GM12875 (cell line): Measurements from ENCODE around the gene NEB.
A peak's percentile ranks its signal among the peaks of the same experiment; 100 is the strongest.

Experiments used
- H3K4me3 ChIP-seq: one replicate; pipeline ENCODE4 v1.5.1; 2011; ENCODE audit warnings: low read depth, low read length, control low read depth
- CTCF ChIP-seq: IDR thresholded peaks from 2 replicates; pipeline ENCODE4 v1.5.1; 2011; ENCODE audit warnings: low read depth, mild to moderate bottlenecking, control low read depth, inconsistent platforms, low read length, moderate library complexity, borderline replicate concordance; ENCODE audit not compliant: insufficient read depth

The NEB gene

DNA sequence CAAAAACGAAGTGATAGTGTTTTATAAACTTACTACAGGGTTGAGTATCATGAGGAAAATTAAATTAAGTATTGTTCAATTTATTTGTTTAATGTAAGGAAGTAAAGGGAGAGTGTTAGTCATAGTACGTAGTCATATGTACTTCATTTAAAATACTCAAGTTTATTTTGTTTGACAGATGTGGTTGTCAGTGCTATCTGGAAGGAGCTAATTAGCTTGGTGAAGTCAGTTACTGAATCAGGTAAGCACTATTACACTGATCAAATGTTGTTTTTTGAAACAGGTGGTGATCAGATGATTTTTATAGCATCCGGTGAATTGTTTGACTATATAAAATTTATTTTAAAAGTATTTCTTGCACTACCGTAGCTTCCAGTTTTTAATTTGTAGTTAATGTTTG lies 295.8 kb downstream of the NEB start:
- no peak overlapping the region for H3K4me3 ChIP-seq
- no peak for TF ChIP-seq CTCF

DNA sequence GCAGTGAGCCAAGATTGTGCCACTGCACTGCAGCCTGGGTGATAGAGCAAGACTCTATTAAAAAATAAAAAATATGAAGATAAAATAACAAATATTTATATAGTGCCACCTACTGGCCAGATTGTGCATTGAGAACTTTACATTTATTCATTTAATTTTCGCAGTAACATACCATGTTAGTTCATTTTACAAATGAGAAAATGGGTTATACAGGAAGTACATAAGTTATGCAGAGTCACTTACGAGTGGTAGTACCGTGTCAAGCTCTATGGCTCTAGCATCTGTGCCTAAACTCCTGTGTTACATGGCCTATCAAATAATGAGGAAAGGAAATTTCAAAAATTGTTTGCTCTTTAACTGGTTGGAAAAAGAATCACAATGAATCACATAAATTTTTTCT lies 296.6 kb downstream of the NEB start:
- no peak overlapping the region for H3K4me3 ChIP-seq
- TF ChIP-seq CTCF, result 0 out of 2 replicates have a peak, but pooled peaks have one; percentile 6
